Activated CD4-positive, alpha-beta T cell treated with anti-CD3 and anti-CD28 coated beads, Interleukin-2, amount 50 U/mL, for 24 hours (primary cell): ENCODE results near the gene RASGRP2.

Experiments used
- DNase-seq, 2 donors: peaks; one replicate each; pipeline ENCODE4 v3.0.0-alpha.2; 2020; ENCODE audit warnings: low read depth in 1 of 2, low spot score in 1 of 2

The RASGRP2 gene

DNA sequence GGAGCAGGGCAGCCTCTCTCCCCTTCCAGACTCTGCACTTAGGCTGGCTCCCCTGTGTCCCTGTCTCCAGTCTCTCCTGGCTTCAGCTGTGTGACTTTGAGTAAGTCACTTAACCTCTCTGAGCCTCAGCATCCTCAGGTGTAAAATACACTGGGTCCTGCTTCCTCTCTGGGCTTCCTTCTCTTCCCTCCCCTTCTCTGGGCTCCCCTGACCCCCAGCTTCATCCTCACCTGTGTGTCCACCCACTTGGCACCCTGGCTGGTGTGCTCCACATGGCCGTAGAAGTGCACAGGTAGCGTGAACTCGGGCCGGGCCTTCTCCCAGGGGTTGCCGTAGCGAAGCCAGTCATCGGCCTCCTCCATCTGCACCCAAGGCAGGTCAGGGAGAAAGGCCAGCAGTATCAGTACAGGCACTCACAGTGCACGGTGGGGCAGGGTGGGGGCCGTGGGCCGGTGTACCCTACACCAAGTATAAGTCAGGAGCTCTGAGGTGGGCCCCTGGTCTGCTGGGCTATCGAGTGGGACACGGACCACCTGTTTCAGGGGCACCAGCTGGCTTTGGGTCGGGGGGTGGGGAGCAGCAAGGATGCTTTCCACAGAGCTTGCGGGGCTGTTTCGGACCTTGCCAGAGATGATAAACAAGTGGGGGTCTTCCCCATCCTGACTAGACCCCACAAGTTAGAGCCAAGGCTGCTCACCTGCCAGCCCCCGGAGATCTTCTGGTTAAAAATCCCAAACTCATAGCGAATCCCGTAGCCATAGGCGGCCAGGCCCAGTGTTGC is 13.8 kb upstream of the RASGRP2 start:
- DNase-seq, result no peak

DNA sequence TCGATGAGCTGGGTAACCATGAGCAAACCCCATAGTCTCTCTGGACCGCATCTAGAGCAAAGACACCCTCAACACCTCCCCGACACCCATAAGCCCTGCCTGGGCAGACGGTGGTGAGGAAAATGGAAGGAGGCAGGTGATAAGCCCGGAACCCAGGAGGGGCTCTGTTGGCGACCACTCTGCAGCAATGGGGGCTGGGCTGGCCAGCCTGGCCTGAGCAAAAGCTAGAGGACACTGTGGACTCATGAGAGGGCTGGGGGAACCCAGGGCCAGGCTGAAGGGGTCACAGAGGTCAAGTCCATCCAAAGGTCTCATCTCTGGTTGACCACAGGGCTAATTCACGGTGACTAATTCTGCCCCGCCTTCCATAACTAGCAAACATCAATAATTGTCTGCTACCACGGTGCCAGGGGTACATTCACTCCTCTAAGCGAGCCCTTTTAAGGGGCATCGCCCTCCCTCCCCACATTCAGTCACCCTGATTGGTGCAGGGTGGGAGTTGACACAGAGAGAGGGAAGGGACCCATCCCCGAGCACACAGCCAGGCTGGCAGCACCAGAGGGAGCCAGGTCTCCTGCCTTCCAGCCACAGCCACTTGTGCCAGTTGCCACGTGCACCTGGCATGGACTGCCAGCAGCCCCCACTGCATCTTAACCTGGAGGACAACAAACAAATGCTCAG is 11.9 kb upstream of the RASGRP2 start:
- DNase-seq, result no peak

DNA sequence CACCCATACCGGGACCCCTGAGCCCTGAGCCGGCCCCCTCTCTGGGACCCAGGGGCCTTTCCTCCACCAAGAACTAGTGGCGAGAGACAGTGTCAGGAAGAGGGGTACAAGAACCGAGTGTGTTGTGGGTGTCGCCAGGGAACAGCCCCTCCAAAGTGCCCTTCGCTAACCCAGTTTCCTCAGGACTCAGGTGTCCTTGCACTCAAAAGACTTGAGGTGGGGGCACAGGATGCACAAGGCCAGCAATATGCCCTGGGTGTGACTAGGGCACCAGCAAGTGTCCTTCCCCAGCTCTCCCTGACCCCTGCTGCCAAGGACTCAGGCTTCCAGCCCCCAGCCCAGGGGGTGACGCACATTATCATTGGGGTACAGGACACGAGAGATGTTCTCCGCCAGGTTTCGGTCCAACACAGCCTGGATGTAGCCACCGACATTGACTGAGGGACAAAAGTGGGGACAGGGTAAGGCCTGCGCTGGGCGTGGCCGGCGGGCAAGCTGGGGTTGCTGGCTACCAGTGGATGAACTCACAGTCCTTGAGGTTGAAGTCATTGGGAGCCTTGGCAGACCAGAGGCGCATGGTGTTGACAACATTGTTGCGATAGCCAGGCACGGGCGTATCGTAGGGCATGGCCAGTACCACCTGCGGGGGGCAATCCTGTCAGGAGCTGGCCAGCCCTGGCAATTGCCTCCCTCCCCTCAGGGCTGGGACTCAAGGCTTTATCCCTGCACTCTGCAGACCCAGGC is 11.1 kb upstream of the RASGRP2 start:
- no peak for DNase-seq

DNA sequence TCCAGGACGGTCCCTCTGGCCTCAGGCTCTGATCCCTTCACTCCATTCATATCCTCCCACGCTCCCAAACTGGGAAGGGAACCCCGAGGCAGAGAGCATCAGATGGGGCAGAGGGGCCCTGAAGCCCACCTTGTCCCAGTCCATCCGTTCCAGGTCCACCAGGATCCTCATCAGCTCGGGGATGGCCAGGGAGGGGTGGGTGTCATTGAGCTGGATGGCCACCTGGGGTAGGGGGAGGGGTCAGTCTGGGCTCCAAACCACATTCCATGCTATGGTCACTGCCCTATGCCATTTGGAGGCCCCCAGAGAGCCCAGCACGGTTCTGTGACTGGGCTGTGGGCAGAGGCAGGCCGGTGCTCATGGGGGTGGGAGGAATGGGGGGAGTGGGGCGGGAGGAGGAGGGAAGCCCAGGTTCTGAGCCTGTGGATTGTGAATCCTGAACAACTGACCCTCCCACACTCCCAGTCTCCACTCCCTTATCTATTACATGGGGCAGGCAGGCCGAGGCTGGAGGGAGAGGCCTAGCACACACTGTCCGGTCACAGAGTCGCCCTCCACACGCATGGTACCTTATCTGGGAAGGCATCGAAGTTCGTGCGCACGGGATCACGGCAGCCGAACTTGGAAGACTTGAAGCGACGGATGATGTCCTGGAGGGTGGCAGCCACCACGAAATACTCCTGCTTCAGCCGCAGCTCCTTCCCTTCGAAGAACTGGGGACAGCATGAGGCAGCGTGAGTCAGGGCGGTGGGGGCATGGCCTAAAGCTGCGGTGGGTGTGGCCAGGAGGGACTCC is 10.4 kb upstream of the RASGRP2 start:
- DNase-seq, result no peak

DNA sequence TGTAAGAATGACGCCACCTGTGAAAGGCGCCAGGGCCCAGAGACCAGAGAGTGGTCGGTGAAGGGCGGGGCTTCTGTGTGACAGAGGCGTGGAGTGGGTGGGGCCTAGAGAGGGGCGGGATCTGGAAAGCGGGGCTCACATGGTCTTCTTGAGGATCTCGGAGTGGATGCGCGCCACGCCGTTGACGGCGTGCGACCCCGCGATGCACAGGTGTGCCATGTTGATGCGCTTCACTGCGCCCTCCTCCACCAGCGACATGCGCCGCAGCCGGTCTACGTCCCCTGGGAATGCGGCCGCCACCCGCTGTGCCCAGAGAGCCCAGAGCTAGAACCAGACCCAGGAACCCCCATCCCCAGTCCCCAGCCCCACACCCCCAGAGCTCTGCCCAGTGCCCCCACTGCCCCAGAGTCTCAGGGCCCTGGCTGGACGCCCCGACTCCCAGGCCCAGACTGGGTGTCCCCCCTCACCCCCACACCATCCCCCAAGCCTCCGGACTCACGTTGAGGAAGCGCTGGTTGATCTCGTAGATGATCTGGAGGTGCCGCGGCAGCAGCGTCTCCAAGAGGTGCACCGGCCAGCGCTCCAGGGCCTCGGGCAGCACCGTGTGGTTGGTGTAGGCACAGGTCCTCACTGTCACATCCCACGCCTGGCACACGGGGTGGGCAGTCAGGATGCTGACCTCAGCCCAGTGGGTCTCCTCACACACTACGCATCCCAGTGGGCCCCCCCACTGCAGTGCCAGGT is 9.6 kb upstream of the RASGRP2 start:
- no peak for DNase-seq

DNA sequence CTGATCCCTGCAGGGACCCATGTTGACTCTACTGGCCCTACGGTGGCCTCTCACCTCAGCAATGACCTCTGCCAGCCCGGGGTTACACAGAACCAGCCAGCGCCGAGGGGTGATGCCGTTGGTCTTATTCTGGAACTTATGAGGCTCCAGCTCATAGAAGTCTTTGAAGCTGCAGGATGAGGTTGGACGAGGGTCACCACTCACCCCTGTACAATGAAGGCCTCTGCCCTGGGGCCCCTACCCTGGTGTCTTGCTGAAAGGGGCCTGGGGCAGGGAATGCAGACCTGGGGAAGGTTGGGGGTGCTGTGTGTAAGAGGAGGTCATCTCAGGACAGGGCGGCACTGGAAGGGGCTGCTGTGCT is 9.1 kb upstream of the RASGRP2 start:
- no peak for DNase-seq

DNA sequence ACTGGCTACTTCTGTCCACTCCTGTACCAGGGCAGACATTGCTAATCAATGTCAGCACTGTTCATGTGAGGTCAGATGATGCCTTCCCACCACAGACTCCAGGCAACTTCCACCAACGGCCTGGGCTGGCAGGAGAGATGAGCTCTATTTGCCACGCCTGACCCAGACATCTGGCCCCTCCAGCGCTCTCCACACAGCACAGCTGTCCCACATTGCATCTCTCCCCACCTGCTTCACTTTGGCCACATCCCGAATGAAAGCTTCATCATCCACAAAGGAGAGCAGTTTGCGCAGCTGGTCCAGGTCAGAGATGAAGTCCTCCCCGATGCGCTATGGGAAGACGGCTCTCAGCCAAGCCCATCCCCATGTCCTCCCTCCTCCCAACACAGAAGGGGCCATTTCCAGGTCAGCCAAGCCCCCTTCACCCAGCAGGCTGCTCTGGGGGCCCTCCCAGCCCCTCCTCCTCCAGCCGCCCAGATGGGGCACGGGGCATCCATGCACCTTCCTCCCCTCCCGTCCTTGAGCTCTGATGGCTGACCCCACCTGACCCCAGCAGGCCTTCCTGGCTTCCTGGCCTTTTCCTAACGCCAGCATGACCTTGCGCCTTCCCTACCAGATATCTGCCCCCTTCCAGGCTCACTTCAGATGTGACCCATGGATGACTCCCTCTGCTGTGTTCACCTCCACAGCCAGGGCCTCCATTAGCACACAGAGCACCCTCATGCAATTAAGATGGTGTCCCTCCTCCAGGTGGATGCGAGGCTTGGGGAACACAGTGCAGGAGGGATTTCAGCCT is 8.4 kb upstream of the RASGRP2 start:
- DNase-seq, result no peak

DNA sequence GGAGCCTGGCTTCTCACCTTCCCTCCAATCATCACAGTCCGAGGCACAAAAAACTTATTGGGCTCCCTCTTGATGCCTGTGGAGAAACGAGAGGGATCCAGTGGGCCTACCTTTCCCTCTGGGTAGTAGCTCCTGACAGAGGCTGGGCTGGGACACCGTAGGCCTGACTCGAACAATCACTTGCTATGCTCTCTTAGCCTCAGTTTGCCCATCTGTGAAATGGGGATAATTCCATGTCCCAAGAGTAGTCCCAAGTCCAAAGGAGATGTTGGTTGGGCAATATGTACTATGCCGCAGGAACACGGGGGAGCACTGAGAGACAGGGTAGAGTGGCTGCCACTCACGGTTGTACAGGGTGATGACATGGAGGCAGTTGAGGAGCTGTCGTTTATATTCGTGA is 7.6 kb upstream of the RASGRP2 start:
- no peak for DNase-seq

DNA sequence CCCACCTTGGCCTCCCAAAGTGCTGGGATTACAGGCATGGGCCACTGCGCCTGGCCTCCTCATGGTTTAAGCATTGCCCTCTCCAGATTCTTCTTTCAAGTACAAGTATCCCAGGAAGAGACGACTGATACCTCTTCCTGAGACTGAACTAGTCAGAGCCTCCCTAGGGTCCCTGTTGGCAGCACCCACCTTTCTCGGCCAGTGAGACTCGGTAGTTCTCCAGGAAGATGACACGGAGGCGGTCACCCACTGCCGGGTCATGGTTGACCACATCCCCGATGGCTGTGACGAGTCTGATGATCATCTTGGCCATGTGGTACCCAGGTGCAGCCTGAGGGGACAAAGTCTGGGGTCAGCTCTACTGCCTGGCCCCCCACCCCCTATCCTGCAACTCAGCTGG is 7.2 kb upstream of the RASGRP2 start:
- DNase-seq, result no peak

DNA sequence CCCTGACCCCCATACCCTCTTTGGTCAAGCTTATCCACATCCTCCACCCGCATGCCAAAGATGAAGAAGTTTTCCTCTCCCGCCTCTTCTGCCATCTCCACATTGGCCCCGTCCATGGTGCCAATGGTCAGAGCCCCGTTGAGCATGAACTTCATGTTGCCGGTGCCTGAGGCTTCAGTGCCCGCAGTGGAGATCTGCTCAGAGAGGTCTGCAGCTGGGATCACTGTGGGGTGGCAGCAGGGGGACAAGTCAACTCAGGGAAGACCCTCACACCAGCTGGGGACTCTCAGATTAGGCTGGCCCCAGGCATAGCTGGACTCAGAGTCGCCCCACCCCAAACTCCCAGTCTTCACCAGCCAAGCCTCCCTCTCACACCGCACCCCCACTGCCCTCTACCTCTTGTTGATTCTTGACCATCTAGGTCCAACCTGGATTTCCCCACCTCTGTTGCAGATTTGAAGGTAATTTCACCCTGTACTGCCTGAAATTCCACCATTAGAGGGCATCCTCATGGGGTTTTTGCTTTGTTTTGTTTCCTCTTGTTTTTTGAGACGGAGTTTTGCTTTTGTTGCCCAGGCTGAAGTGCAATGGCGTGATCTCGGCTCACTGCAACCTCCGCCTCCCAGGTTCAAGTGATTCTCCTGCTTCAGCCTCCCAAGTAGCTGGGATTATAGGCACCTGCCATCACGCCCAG is 6.6 kb upstream of the RASGRP2 start:
- no peak for DNase-seq

DNA sequence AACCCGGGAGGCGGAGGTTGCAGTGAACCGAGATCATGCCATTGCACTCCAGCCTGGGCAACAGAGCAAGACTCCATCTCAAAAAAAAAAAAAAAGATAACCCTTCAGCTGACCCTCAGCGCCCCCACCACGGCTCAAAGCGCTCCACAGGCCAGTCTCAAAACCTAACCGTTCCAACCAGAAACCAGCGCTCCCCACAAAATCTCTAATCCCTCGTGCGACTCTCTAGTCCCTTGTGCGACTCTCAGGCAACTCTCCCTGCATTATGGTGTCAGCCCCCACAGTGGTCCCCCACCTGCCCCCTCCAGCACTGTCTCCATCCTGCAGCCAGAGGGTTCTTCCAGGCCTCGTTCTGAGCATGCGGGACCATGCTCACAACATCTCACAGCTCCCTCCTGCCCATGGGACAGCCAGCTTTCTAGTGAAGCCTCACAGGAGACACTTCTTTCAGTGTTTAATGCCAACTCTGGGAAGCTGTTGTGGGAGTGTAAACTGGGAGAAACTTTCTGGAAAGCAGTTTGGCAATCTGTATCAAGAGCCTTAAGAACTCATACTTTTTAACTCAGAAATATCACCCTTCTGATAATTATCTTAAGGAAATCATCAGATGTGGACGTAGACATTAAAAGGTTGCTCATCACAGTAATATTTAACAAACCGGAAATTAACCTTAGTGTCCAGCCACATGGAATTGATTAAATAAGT is 4.2 kb upstream of the RASGRP2 start:
- no peak for DNase-seq

DNA sequence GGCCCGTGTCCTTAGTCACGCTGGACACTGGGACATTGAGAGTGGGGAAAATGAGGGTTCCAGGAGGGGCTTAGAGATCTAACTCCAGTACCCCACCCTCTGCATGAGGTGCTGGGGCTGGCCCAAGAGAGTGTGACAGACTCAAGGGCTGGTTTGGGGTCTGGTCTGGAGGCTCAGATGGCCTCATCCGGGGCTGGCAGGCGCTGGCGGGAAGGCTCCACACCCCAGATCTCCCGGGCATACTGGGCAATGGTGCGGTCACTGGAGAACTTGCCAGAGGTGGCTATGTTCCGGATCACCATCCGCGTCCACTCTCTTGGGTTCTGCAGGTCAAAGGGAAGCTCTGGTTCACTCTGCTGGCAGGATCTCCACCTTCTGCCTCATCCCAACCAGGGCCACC is 2.5 kb upstream of the RASGRP2 start:
- no peak for DNase-seq

DNA sequence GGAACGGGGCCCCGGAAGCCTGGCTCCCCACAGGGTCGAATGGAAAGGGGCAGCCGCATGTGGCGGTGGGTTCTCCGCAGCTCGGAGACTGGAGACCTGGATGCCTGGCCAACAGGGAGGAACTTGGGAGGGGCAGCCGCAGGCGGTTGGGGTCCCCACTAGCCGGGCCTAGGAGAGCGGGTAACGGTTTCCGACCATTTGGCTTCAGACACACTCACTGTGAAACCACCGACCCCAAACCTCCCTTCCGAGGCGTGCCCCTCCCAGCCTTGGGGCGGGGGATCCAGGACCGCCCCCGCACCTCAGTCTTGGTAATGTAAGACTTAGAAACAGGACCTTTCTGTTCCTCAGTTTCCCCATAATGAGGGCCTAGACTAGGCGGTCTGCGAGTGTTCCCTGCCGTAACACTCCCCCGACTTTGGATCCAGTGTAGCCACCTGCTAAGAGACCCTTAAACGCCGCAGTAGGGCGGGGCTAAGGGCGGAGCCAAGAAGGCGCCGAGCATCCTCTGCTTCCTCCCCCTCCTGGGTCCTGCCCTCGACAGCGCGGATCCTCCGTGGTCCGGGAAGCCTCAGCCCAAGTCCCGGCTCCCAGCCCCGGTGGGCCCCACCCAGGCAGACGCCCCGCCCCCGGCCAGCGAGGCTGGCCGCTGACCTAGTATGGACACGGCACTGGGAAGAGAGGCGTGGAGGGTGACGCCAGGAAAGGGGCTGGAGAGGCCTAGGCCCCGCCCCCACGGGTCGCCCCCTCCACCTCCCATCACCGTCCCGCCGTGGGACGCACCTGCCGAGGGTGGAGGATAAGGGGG is 1.8 kb upstream of the RASGRP2 start:
- DNase-seq, result no peak

DNA sequence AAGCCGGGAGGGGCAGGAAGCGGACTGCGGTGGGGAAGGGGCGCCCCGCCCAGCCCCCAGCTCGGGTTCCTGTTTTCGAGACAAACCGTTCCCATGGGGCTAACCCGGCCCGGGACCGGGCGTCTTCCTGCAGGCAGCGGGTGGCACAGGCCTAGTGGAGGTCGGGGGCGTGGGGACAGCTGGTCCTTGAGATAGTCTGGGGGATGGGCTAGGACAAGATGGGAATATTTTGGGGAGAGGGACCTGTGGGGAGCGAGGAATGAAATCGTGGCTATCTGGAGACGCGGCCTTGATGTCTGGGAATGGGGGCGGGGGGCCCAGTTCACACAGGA is 1.2 kb upstream of the RASGRP2 start:
- DNase-seq, result no peak

DNA sequence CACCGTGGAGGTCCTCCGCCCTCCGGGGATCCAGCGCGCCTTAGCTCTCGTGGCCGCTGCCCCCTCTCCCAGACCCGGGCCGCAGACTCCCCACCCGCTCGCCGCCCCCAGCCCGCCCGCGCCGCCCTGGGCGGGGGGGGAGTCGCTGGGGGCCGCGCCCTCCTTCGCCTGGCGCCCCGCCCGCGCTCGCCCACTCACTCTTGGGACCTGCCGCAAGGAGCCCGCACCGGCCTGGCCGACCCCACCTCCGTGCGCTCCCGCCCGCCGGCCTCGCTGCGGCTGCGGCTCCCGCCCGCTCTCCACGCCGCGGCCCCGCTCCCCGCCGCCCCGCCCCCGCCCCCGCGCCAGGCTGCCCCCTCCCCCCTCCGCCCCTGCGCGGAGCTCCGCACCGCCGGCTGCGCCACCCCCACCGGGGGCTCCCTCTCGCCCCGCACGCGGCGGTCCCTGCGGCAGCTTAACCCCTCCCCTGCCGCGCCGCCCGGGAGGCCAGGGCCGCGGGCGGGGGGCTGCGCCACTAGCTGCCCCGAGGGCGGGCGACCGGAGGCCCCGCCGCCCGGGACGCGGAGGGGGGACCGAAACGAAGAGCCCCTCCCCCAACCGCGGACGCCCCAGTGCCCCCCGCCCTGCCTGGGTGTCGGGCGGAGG is 724 bp upstream of the RASGRP2 start:
- no peak for DNase-seq

DNA sequence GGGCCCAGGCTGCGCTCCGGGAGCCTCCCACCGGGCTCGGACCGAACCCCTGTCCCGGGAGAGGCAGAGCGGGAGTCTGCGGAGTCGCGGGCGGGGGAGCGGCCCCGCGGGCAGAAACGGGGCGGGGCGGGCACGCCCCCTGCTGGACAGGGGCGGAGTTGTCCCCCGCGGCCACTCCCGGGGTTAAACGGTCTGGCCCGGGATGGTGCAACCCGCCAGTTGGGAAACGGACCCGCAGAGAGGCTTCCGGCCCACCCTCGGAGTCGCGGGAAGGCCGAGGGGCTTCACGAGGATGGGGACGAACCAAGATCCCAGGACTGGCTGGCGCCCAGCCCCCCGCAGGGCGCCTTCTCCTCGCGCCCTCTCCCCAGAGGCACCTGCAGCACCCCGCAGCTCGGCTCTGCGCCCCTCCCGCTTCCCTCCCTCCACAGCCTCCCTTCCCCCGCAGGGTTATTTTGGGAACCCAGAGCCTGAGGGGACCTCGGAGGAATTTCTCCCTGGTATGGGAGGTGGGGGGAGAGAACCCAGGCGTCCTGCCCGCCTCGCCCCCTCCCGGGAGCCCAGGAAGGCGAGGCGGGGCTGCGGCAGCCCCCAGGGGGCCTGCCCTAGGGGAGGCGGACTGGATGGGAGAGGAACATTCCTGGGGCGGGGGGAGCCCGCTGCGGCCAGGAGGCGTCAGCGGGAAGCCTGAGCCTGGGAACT is 902 bp downstream of the RASGRP2 start:
- DNase-seq, result peak in 1 of 2 donors; percentile 67
